NCI-H2029 (cell line): Measurements from ENCODE around the gene CHST1.
A peak's percentile ranks its signal among the peaks of the same experiment; 100 is the strongest.

Experiments used
- DNase-seq: peaks from one replicate; lab custom pipeline; 2025; lab: John Stamatoyannopoulos, UW

Gene CHST1

GRCh38 chr11:45665206-45665932, at the start of gene CHST1:
Gene CHST1 (minus strand): TSS chr11:45665622. CDS start chr11:45650923, 14,699 bp downstream.
- DNase-seq = peak; percentile 56

- DNase-seq = no peak
Observed at GRCh38 chr11:45713573-45713972, 48.2 kb upstream of the CHST1 start.

- DNase-seq = no peak
Observed at GRCh38 chr11:45710561-45710960, 45.1 kb upstream of the CHST1 start.

- DNase-seq = no peak
Observed at GRCh38 chr11:45708887-45709663, 43.7 kb upstream of the CHST1 start.

- DNase-seq = no peak
Observed at GRCh38 chr11:45704635-45705034, 39.2 kb upstream of the CHST1 start.

GRCh38 chr11:45704133-45704532, 38.7 kb upstream of the CHST1 start:
- no peak for DNase-seq

- DNase-seq = peak; percentile 31
Observed at GRCh38 chr11:45702511-45702910, 37.1 kb upstream of the CHST1 start.

GRCh38 chr11:45698777-45699497, 33.5 kb upstream of the CHST1 start:
- DNase-seq = no peak

GRCh38 chr11:45692808-45693453, 27.5 kb upstream of the CHST1 start:
- DNase-seq = no peak

- DNase-seq = no peak
Observed at GRCh38 chr11:45688472-45689033, 23.1 kb upstream of the CHST1 start.

GRCh38 chr11:45687836-45688235, 22.4 kb upstream of the CHST1 start:
- no peak for DNase-seq

- no peak for DNase-seq
Observed at GRCh38 chr11:45685964-45686537, 20.6 kb upstream of the CHST1 start.

GRCh38 chr11:45684440-45684839, 19.0 kb upstream of the CHST1 start:
- no peak for DNase-seq

- no peak for DNase-seq
Observed at GRCh38 chr11:45683271-45684058, 18.0 kb upstream of the CHST1 start.

- no peak for DNase-seq
Observed at GRCh38 chr11:45679806-45680205, 14.4 kb upstream of the CHST1 start.

GRCh38 chr11:45678976-45679375, 13.6 kb upstream of the CHST1 start:
- DNase-seq = no peak

GRCh38 chr11:45677770-45678512, 12.5 kb upstream of the CHST1 start:
- peak; percentile 83 for DNase-seq

- no peak for DNase-seq
Observed at GRCh38 chr11:45676522-45677095, 11.2 kb upstream of the CHST1 start.

- no peak for DNase-seq
Observed at GRCh38 chr11:45675646-45676045, 10.2 kb upstream of the CHST1 start.
